T-helper 1 cell treated with Interleukin-12 subunit alpha and Interleukin-12 subunit beta and Interleukin-4 antibody, amounts not matched to agents 30 μg/mL and 1 μg/mL, for 36 hours (primary cell): ENCODE results near the gene CCL26.
"Not testable (repeated sequence)": the region's sequence is repeated elsewhere in the genome, so short reads cannot be mapped to it uniquely, and the experiment has no call there.

Experiments used
- H3K27ac Mint-ChIP-seq: one replicate; pipeline ENCODE4 v1.8.0; 2021; ENCODE audit warnings: mild to moderate bottlenecking, mixed read lengths
- H3K27me3 Mint-ChIP-seq: one replicate; pipeline ENCODE4 v1.8.0; 2021; ENCODE audit warnings: low read depth, mixed read lengths
- H3K36me3 Mint-ChIP-seq: one replicate; pipeline ENCODE4 v1.8.0; 2021; ENCODE audit warnings: low read depth, mixed read lengths
- H3K4me1 Mint-ChIP-seq: one replicate; pipeline ENCODE4 v1.8.0; 2021; ENCODE audit warnings: low read depth, mixed read lengths
- H3K4me3 Mint-ChIP-seq: one replicate; pipeline ENCODE4 v1.8.0; 2021; ENCODE audit warnings: mild to moderate bottlenecking, moderate library complexity, mixed read lengths
- H3K9me3 Mint-ChIP-seq: one replicate; pipeline ENCODE4 v1.8.0; 2021; ENCODE audit warnings: mixed read lengths

Gene CCL26

GRCh38 chr7:75806560-75807307 is 34.7 kb upstream of the CCL26 start:
- H3K9me3 Mint-ChIP-seq: peaks cover 18% of the 10 kb centered on the region
- no peak overlapping the region for H3K4me3 Mint-ChIP-seq
- H3K36me3 Mint-ChIP-seq: no peaks in the 10 kb centered on the region
- no peaks in the 10 kb centered on the region for H3K27me3 Mint-ChIP-seq
- H3K4me1 Mint-ChIP-seq: no peaks in the 10 kb centered on the region
- H3K27ac Mint-ChIP-seq: no peak overlapping the region

GRCh38 chr7:75804705-75805104 is 32.7 kb upstream of the CCL26 start:
- no peaks in the 10 kb centered on the region for H3K36me3 Mint-ChIP-seq
- no peak overlapping the region for H3K4me3 Mint-ChIP-seq
- peaks cover 18% of the 10 kb centered on the region for H3K9me3 Mint-ChIP-seq
- H3K4me1 Mint-ChIP-seq: no peaks in the 10 kb centered on the region
- H3K27me3 Mint-ChIP-seq: no peaks in the 10 kb centered on the region
- no peak overlapping the region for H3K27ac Mint-ChIP-seq

- Mint-ChIP-seq H3K36me3 (no peaks in the 10 kb centered on the region), H3K9me3 (peaks cover 18% of the 10 kb centered on the region), H3K27me3 (no peaks in the 10 kb centered on the region), H3K27ac (no peak overlapping the region), H3K4me3 (no peak overlapping the region), H3K4me1 (no peaks in the 10 kb centered on the region)
These were observed 32.0 kb upstream of the CCL26 start for GRCh38 chr7:75804004-75804403.

- no peak overlapping the region for H3K27ac Mint-ChIP-seq
- H3K4me1 Mint-ChIP-seq: no peaks in the 10 kb centered on the region
- H3K9me3 Mint-ChIP-seq: peaks cover 12% of the 10 kb centered on the region
- H3K27me3 Mint-ChIP-seq: no peaks in the 10 kb centered on the region
- no peak overlapping the region for H3K4me3 Mint-ChIP-seq
- H3K36me3 Mint-ChIP-seq: no peaks in the 10 kb centered on the region
These were observed 30.5 kb upstream of the CCL26 start for GRCh38 chr7:75802552-75802821.

- Mint-ChIP-seq H3K36me3 (no peaks in the 10 kb centered on the region), H3K4me3 (no peak overlapping the region), H3K4me1 (no peaks in the 10 kb centered on the region), H3K9me3 (no peaks in the 10 kb centered on the region), H3K27ac (no peak overlapping the region), H3K27me3 (no peaks in the 10 kb centered on the region)
These were observed 26.8 kb upstream of the CCL26 start for GRCh38 chr7:75798770-75799169.

- Mint-ChIP-seq H3K9me3 (no peaks in the 10 kb centered on the region), H3K36me3 (no peaks in the 10 kb centered on the region), H3K4me3 (no peak overlapping the region), H3K27me3 (no peaks in the 10 kb centered on the region), H3K4me1 (no peaks in the 10 kb centered on the region), H3K27ac (no peak overlapping the region)
These were observed 24.4 kb upstream of the CCL26 start for GRCh38 chr7:75796420-75796819.

GRCh38 chr7:75795831-75796285 is 23.8 kb upstream of the CCL26 start:
- Mint-ChIP-seq H3K9me3 (no peaks in the 10 kb centered on the region), H3K36me3 (no peaks in the 10 kb centered on the region), H3K4me1 (no peaks in the 10 kb centered on the region), H3K27ac (no peak overlapping the region), H3K4me3 (no peak overlapping the region), H3K27me3 (no peaks in the 10 kb centered on the region)

- H3K36me3 Mint-ChIP-seq: no peaks in the 10 kb centered on the region
- H3K27me3 Mint-ChIP-seq: peaks cover 5% of the 10 kb centered on the region
- no peaks in the 10 kb centered on the region for H3K9me3 Mint-ChIP-seq
- no peak overlapping the region for H3K27ac Mint-ChIP-seq
- H3K4me3 Mint-ChIP-seq: no peak overlapping the region
- no peaks in the 10 kb centered on the region for H3K4me1 Mint-ChIP-seq
These were observed 21.7 kb upstream of the CCL26 start for GRCh38 chr7:75793676-75794075.

GRCh38 chr7:75792567-75792966 is 20.6 kb upstream of the CCL26 start:
- H3K4me3 Mint-ChIP-seq, H3K27ac Mint-ChIP-seq, H3K9me3 Mint-ChIP-seq, H3K36me3 Mint-ChIP-seq, H3K4me1 Mint-ChIP-seq, H3K27me3 Mint-ChIP-seq: not testable (repeated sequence)

GRCh38 chr7:75789361-75789924 is 17.4 kb upstream of the CCL26 start:
- no peaks in the 10 kb centered on the region for H3K4me1 Mint-ChIP-seq
- peaks cover 5% of the 10 kb centered on the region for H3K27me3 Mint-ChIP-seq
- H3K27ac Mint-ChIP-seq: no peak overlapping the region
- no peaks in the 10 kb centered on the region for H3K9me3 Mint-ChIP-seq
- H3K4me3 Mint-ChIP-seq: no peak overlapping the region
- H3K36me3 Mint-ChIP-seq: no peaks in the 10 kb centered on the region

GRCh38 chr7:75788154-75788847 is 16.3 kb upstream of the CCL26 start:
- not testable (repeated sequence) for H3K4me3 Mint-ChIP-seq, H3K27ac Mint-ChIP-seq, H3K36me3 Mint-ChIP-seq, H3K9me3 Mint-ChIP-seq, H3K27me3 Mint-ChIP-seq, H3K4me1 Mint-ChIP-seq

- H3K27me3 Mint-ChIP-seq: peaks cover 26% of the 10 kb centered on the region
- not testable (repeated sequence) for H3K4me3 Mint-ChIP-seq, H3K4me1 Mint-ChIP-seq, H3K9me3 Mint-ChIP-seq, H3K27ac Mint-ChIP-seq, H3K36me3 Mint-ChIP-seq
These were observed 11.0 kb upstream of the CCL26 start for GRCh38 chr7:75783058-75783457.

- H3K4me3 Mint-ChIP-seq, H3K9me3 Mint-ChIP-seq, H3K27ac Mint-ChIP-seq, H3K4me1 Mint-ChIP-seq, H3K36me3 Mint-ChIP-seq: not testable (repeated sequence)
- H3K27me3 Mint-ChIP-seq: peaks cover 26% of the 10 kb centered on the region
These were observed 8.7 kb upstream of the CCL26 start for GRCh38 chr7:75780647-75781273.

- peaks cover 11% of the 10 kb centered on the region for H3K4me1 Mint-ChIP-seq
- H3K27me3 Mint-ChIP-seq: peaks cover 26% of the 10 kb centered on the region
- H3K4me3 Mint-ChIP-seq, H3K36me3 Mint-ChIP-seq, H3K9me3 Mint-ChIP-seq, H3K27ac Mint-ChIP-seq: not testable (repeated sequence)
These were observed 7.5 kb upstream of the CCL26 start for GRCh38 chr7:75779516-75779915.

GRCh38 chr7:75779035-75779434 is 7.0 kb upstream of the CCL26 start:
- not testable (repeated sequence) for H3K27ac Mint-ChIP-seq, H3K36me3 Mint-ChIP-seq, H3K9me3 Mint-ChIP-seq, H3K4me3 Mint-ChIP-seq
- H3K4me1 Mint-ChIP-seq: peaks cover 11% of the 10 kb centered on the region
- peaks cover 26% of the 10 kb centered on the region for H3K27me3 Mint-ChIP-seq
